ENCODE data around the gene DIPK1A.

DNA sequence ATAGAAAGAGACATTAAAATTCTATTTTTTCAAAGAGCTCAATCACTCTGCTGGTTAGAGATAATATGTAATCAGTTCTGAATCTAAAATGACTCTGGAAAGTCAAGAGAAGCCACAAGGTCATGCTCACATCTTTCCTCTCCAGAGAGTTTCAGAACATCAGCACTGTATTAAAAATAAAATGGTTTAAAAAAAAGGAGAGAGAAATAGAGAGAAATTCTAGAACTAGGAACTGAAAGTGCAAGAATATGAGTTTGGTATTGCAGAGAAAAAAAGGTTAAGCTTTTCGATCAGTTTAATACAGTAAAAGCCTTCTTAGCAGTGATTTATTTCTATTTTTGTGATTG, 44.0 kb upstream of the DIPK1A start:
- TF ChIP-seq POLR2A (IDR thresholded peaks at IDR 0.05) (no peak), CTCF (IDR thresholded peaks at IDR 0.05) (no peak)

Measured in thyroid gland (tissue), 4 donors.